Panc1 (cell line): ENCODE results near the gene SHISA8. TPM values are rescaled to one million over a fixed set of nuclear protein-coding genes. Genes with fewer than 3 reads are reported as not detected.

Source experiments
- ATAC-seq: fragments of 200-7000 bp; cut with Tn5 transposase; 2 replicates; pipeline ENCODE4 v1.9.1; 2020; ENCODE audit warnings: mild to moderate bottlenecking, moderate library complexity
- BruUV-seq: library from RNA; stranded (reverse); fragments of 400-500 nt; replicated peaks from 2 replicates; lab custom pipeline; 2021; lab: Mats Ljungman, UMichigan
- CTCF ChIA-PET: fragments of 300-600 bp; sonication (Branson Sonifier 250); formaldehyde crosslinking; loops from one replicate; lab custom pipeline; 2022; ENCODE audit warnings: antibody characterized with exemption; lab: Charles Lee
- POLR2A ChIA-PET: fragments of 300-600 bp; sonication (Branson Sonifier 250); formaldehyde crosslinking; loops from one replicate; lab custom pipeline; 2022; ENCODE audit warnings: antibody characterized with exemption; lab: Charles Lee
- DNase-seq: peaks from one replicate; pipeline ENCODE4 v3.0.0-alpha.2; 2010; ENCODE audit warnings: low read depth, low spot score
- H3K27ac ChIP-seq: 2 replicates; pipeline ENCODE4 v1.5.1; 2011; ENCODE audit warnings: mild to moderate bottlenecking, low read length, inconsistent platforms
- H3K27me3 ChIP-seq: fragments of 200-500 bp; sonication (Bioruptor generic); 2 replicates; pipeline ENCODE4 v1.6.0; 2014; ENCODE audit warnings: low read length, inconsistent platforms; ENCODE audit not compliant: control insufficient read depth, insufficient read depth
- H3K36me3 ChIP-seq: fragments of 200-500 bp; sonication (Bioruptor generic); 2 replicates; pipeline ENCODE4 v1.5.1; 2014; ENCODE audit warnings: inconsistent platforms, mild to moderate bottlenecking, low read length, moderate library complexity; ENCODE audit not compliant: control insufficient read depth, insufficient read depth
- H3K4me1 ChIP-seq: 2 replicates; pipeline ENCODE4 v1.5.1; 2011; ENCODE audit warnings: inconsistent platforms, mild to moderate bottlenecking, low read length, moderate library complexity; ENCODE audit not compliant: control insufficient read depth, insufficient read depth
- H3K4me3 ChIP-seq, 2 experiments: 2 replicates each; pipeline ENCODE4 v1.5.1; 2011 to 2012; ENCODE audit warnings: low read depth in 2 of 2, low read length in 2 of 2, mild to moderate bottlenecking in 2 of 2, inconsistent platforms in 1 of 2, moderate library complexity in 1 of 2
- H3K9me3 ChIP-seq: fragments of 200-500 bp; sonication (Bioruptor generic); 2 replicates; pipeline ENCODE4 v1.5.1; 2014; ENCODE audit warnings: low read depth, mild to moderate bottlenecking, inconsistent platforms, low read length, moderate library complexity; ENCODE audit not compliant: control insufficient read depth, insufficient read depth
- POLR2AphosphoS5 ChIP-seq: IDR thresholded peaks from 2 replicates; pipeline ENCODE4 v1.6.1; 2012; ENCODE audit warnings: mild to moderate bottlenecking, low read depth, low read length, moderate library complexity
- SIN3A ChIP-seq: IDR thresholded peaks from 2 replicates; pipeline ENCODE4 v1.6.1; 2012; ENCODE audit warnings: low read depth, mild to moderate bottlenecking, low read length, moderate library complexity, borderline replicate concordance; ENCODE audit not compliant: insufficient read depth
- TCF7L2 ChIP-seq: IDR thresholded peaks from 2 replicates; pipeline ENCODE4 v1.6.1; 2011; ENCODE audit warnings: mild to moderate bottlenecking, low read depth, low read length, inconsistent platforms
- in situ Hi-C: cut with HindIII; loops from 2 replicates; pipeline ENCODE4 v1.10.0; 2016; ENCODE audit warnings: low sequenced_read_pairs, low pct_unique_long_range_greater_than_20kb
- intact Hi-C: fragments of 100-400 bp; cut with micrococcal nuclease; formaldehyde crosslinking; loops from one replicate; pipeline ENCODE4 v1.10.0; 2022; ENCODE audit not compliant: unreplicated experiment
- total RNA-seq: library from RNA; stranded (reverse); gene quantifications from one replicate; pipeline ENCODE4 v1.2.1, GENCODE V29; 2021; ENCODE audit not compliant: unreplicated experiment
- TF ChIP-seq, protein P1 (sequence below): fragments of 450-650 bp; IDR thresholded peaks from 2 replicates; pipeline ENCODE4 v1.5.1; 2017; ENCODE audit warnings: mild to moderate bottlenecking
- TF ChIP-seq, protein P2 (sequence below), 2 experiments: IDR thresholded peaks; 2 replicates each; pipeline ENCODE4 v1.6.1; 2011 to 2012; ENCODE audit warnings: low read depth in 2 of 2, control low read depth in 1 of 2, low read length in 1 of 2, mild to moderate bottlenecking in 1 of 2, moderate library complexity in 1 of 2; ENCODE audit not compliant: insufficient read depth in 1 of 2

The SHISA8 gene
- total RNA-seq, 1 experiment from 2014 or later = 0.62 TPM

- ATAC-seq (peak; percentile 6; the same call in 1 of the 2 replicates), DNase-seq (no peak)
- no peak overlapping the region for H3K27ac ChIP-seq
- no TSS peak for BruUV-seq
- POLR2A ChIA-PET = interaction anchor here (0.6 kb wide), 1 partner anchor 96 kb away, joined by 8 read pairs; the partner anchor contains the start of gene SREBF2
- H3K36me3 ChIP-seq = no peaks in the 10 kb centered on the region
- H3K9me3 ChIP-seq = no peaks in the 10 kb centered on the region
- CTCF ChIA-PET = interaction anchor here (0.6 kb wide), 1 partner anchor 237 kb away, joined by 5 read pairs; no protein-coding TSS in a partner anchor
- H3K27me3 ChIP-seq = no peaks in the 10 kb centered on the region; the same call in 1 of the 2 replicates
- no peak overlapping the region for H3K4me3 ChIP-seq
- intact Hi-C loops (no loop called here), in situ Hi-C loops (no loop called here)
- no peaks in the 10 kb centered on the region for H3K4me1 ChIP-seq
- TF ChIP-seq, protein P1, sequence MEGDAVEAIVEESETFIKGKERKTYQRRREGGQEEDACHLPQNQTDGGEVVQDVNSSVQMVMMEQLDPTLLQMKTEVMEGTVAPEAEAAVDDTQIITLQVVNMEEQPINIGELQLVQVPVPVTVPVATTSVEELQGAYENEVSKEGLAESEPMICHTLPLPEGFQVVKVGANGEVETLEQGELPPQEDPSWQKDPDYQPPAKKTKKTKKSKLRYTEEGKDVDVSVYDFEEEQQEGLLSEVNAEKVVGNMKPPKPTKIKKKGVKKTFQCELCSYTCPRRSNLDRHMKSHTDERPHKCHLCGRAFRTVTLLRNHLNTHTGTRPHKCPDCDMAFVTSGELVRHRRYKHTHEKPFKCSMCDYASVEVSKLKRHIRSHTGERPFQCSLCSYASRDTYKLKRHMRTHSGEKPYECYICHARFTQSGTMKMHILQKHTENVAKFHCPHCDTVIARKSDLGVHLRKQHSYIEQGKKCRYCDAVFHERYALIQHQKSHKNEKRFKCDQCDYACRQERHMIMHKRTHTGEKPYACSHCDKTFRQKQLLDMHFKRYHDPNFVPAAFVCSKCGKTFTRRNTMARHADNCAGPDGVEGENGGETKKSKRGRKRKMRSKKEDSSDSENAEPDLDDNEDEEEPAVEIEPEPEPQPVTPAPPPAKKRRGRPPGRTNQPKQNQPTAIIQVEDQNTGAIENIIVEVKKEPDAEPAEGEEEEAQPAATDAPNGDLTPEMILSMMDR = no peak
- TF ChIP-seq POLR2AphosphoS5 (no peak), SIN3A (no peak), TCF7L2 (no peak)
- TF ChIP-seq, protein P2, sequence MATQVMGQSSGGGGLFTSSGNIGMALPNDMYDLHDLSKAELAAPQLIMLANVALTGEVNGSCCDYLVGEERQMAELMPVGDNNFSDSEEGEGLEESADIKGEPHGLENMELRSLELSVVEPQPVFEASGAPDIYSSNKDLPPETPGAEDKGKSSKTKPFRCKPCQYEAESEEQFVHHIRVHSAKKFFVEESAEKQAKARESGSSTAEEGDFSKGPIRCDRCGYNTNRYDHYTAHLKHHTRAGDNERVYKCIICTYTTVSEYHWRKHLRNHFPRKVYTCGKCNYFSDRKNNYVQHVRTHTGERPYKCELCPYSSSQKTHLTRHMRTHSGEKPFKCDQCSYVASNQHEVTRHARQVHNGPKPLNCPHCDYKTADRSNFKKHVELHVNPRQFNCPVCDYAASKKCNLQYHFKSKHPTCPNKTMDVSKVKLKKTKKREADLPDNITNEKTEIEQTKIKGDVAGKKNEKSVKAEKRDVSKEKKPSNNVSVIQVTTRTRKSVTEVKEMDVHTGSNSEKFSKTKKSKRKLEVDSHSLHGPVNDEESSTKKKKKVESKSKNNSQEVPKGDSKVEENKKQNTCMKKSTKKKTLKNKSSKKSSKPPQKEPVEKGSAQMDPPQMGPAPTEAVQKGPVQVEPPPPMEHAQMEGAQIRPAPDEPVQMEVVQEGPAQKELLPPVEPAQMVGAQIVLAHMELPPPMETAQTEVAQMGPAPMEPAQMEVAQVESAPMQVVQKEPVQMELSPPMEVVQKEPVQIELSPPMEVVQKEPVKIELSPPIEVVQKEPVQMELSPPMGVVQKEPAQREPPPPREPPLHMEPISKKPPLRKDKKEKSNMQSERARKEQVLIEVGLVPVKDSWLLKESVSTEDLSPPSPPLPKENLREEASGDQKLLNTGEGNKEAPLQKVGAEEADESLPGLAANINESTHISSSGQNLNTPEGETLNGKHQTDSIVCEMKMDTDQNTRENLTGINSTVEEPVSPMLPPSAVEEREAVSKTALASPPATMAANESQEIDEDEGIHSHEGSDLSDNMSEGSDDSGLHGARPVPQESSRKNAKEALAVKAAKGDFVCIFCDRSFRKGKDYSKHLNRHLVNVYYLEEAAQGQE (IDR thresholded peaks at IDR 0.05; ENCODE audit: insufficient read depth in 1 of 2, low read depth in 2 of 2, low read length in 1 of 2) = no peak
Measured at GRCh38 chr22:41928593-41929417, 13.9 kb upstream of the SHISA8 start.

GRCh38 chr22:41927813-41928212 lies 12.9 kb upstream of the SHISA8 start:
- ChIA-PET CTCF (no interaction called here), POLR2A (no interaction called here)
- TF ChIP-seq, protein P1 = no peak
- TF ChIP-seq, protein P2 (IDR thresholded peaks at IDR 0.05; ENCODE audit: insufficient read depth in 1 of 2, low read depth in 2 of 2, low read length in 1 of 2) = no peak
- TF ChIP-seq POLR2AphosphoS5 (no peak), SIN3A (no peak), TCF7L2 (no peak)
- intact Hi-C loops (no loop called here), in situ Hi-C loops (no loop called here)
- H3K9me3 ChIP-seq = no peaks in the 10 kb centered on the region
- ATAC-seq (peak; percentile 28; the same call in 1 of the 2 replicates), DNase-seq (no peak)
- H3K36me3 ChIP-seq = no peaks in the 10 kb centered on the region
- no peaks in the 10 kb centered on the region; the same call in 1 of the 2 replicates for H3K27me3 ChIP-seq
- BruUV-seq = no TSS peak
- no peak overlapping the region for H3K27ac ChIP-seq
- H3K4me3 ChIP-seq = no peak overlapping the region
- H3K4me1 ChIP-seq = no peaks in the 10 kb centered on the region
